ENCODE results near the gene TMC8. TPM values are rescaled to one million over a fixed set of nuclear protein-coding genes. Genes with fewer than 3 reads are reported as not detected.

The TMC8 gene
- total RNA-seq, 2 experiments from 2014 or later: 134 to 140 TPM

GRCh38 chr17:78120537-78120936 lies 10.0 kb upstream of the TMC8 start:
- H3K4me3 Mint-ChIP-seq: peak overlapping the region; percentile 23
- ChIA-PET POLR2A (interaction anchor here (1.2 to 1.5 kb wide), 2 partner anchors 9 to 20 kb away, joined by 3 to 4 read pairs; partner anchors contain the start of gene TMC8), CTCF (interaction anchor here (0.8 to 11.2 kb wide), 4 partner anchors 8 to 53 kb away, joined by 3 to 99 read pairs (median 11); partner anchors contain the start of gene TMC8)
- H3K4me1 Mint-ChIP-seq (ENCODE audit: low read depth): peaks cover 49% of the 10 kb centered on the region
- peaks cover 46% of the 10 kb centered on the region for H3K36me3 Mint-ChIP-seq
- intact Hi-C loops (cut with micrococcal nuclease): no loop called here
- no peak for DNase-seq
- peak overlapping the region; percentile 8 for H3K27ac Mint-ChIP-seq
- H3K9me3 Mint-ChIP-seq: no peaks in the 10 kb centered on the region
- H3K27me3 Mint-ChIP-seq: no peaks in the 10 kb centered on the region

- H3K4me3 Mint-ChIP-seq: peak overlapping the region; percentile 72
- no peaks in the 10 kb centered on the region for H3K27me3 Mint-ChIP-seq
- H3K9me3 Mint-ChIP-seq: no peaks in the 10 kb centered on the region
- ChIA-PET POLR2A (interaction anchor here (0.5 to 1.5 kb wide), 4 partner anchors 9 to 19 kb away, joined by 3 to 4 read pairs (median 3); partner anchors contain the start of gene TMC8), CTCF (interaction anchor here (0.8 to 11.2 kb wide), 4 partner anchors 8 to 52 kb away, joined by 3 to 99 read pairs (median 11); partner anchors contain the start of gene TMC8)
- DNase-seq: peak; percentile 75
- H3K4me1 Mint-ChIP-seq (ENCODE audit: low read depth): peaks cover 51% of the 10 kb centered on the region
- intact Hi-C loops (cut with micrococcal nuclease): loop anchor here (1.0 kb wide), 1 partner anchor 13 kb away; no protein-coding TSS in a partner anchor
- peak overlapping the region; percentile 77 for H3K27ac Mint-ChIP-seq
- peaks cover 49% of the 10 kb centered on the region for H3K36me3 Mint-ChIP-seq
These were observed 9.4 kb upstream of the TMC8 start for GRCh38 chr17:78120971-78121800.

GRCh38 chr17:78121801-78122215 lies 8.8 kb upstream of the TMC8 start:
- Mint-ChIP-seq H3K4me3 (peak overlapping the region; percentile 72), H3K27me3 (no peaks in the 10 kb centered on the region), H3K36me3 (peaks cover 52% of the 10 kb centered on the region), H3K27ac (peak overlapping the region; percentile 77), H3K9me3 (no peaks in the 10 kb centered on the region), H3K4me1 (ENCODE audit: low read depth) (peaks cover 52% of the 10 kb centered on the region)
- DNase-seq: no peak
- intact Hi-C loops (cut with micrococcal nuclease): loop anchor here (1.0 kb wide), 1 partner anchor 12 kb away; no protein-coding TSS in a partner anchor
- CTCF ChIA-PET: interaction anchor here (1.3 to 11.2 kb wide), 4 partner anchors 9 to 51 kb away, joined by 3 to 99 read pairs (median 11); partner anchors contain the start of gene TMC8
- POLR2A ChIA-PET: interaction anchor here (1.0 to 1.5 kb wide), 2 partner anchors 8 to 10 kb away, joined by 3 to 4 read pairs; partner anchors contain the start of gene TMC8

- no peaks in the 10 kb centered on the region for H3K9me3 Mint-ChIP-seq
- H3K27ac Mint-ChIP-seq: peak overlapping the region; percentile 77
- H3K27me3 Mint-ChIP-seq: no peaks in the 10 kb centered on the region
- peak overlapping the region; percentile 72 for H3K4me3 Mint-ChIP-seq
- H3K4me1 Mint-ChIP-seq (ENCODE audit: low read depth): peaks cover 56% of the 10 kb centered on the region
- ChIA-PET CTCF (interaction anchor here (1.3 to 11.2 kb wide), 3 partner anchors 8 to 13 kb away, joined by 3 to 99 read pairs (median 19); partner anchors contain the start of gene TMC8), POLR2A (interaction anchor here (0.8 to 1.0 kb wide), 2 partner anchors 8 to 10 kb away, joined by 3 read pairs; partner anchors contain the start of gene TMC8)
- DNase-seq: no peak
- intact Hi-C loops (cut with micrococcal nuclease): no loop called here
- H3K36me3 Mint-ChIP-seq: peaks cover 53% of the 10 kb centered on the region
These were observed 8.2 kb upstream of the TMC8 start for GRCh38 chr17:78122216-78122930.

GRCh38 chr17:78122931-78123249 lies 7.7 kb upstream of the TMC8 start:
- peak overlapping the region; percentile 72 for H3K4me3 Mint-ChIP-seq
- H3K9me3 Mint-ChIP-seq: no peaks in the 10 kb centered on the region
- ChIA-PET CTCF (interaction anchor here (1.3 to 11.2 kb wide), 3 partner anchors 8 to 13 kb away, joined by 3 to 99 read pairs (median 19); partner anchors contain the start of gene TMC8), POLR2A (interaction anchor here (0.8 kb wide), 1 partner anchor 8 kb away, joined by 3 read pairs; the partner anchor contains the start of gene TMC8)
- H3K36me3 Mint-ChIP-seq: peaks cover 57% of the 10 kb centered on the region
- no peak for DNase-seq
- no peaks in the 10 kb centered on the region for H3K27me3 Mint-ChIP-seq
- intact Hi-C loops (cut with micrococcal nuclease): no loop called here
- H3K27ac Mint-ChIP-seq: peak overlapping the region; percentile 9
- peaks cover 56% of the 10 kb centered on the region for H3K4me1 Mint-ChIP-seq (ENCODE audit: low read depth)

GRCh38 chr17:78123258-78123929 lies 7.2 kb upstream of the TMC8 start:
- Mint-ChIP-seq H3K27ac (peak overlapping the region; percentile 71), H3K9me3 (no peaks in the 10 kb centered on the region), H3K4me3 (peak overlapping the region; percentile 24), H3K4me1 (ENCODE audit: low read depth) (peaks cover 54% of the 10 kb centered on the region), H3K27me3 (no peaks in the 10 kb centered on the region), H3K36me3 (peaks cover 57% of the 10 kb centered on the region)
- CTCF ChIA-PET: interaction anchor here (1.4 to 11.2 kb wide), 2 partner anchors 12 to 56 kb away, joined by 4 to 99 read pairs; no protein-coding TSS in a partner anchor
- DNase-seq: no peak
- intact Hi-C loops (cut with micrococcal nuclease): no loop called here
- POLR2A ChIA-PET: interaction anchor here (0.7 to 0.8 kb wide), 2 partner anchors 7 to 53 kb away, joined by 3 read pairs; partner anchors contain the start of gene TMC8

GRCh38 chr17:78124081-78124835 lies 6.3 kb upstream of the TMC8 start:
- ChIA-PET POLR2A (interaction anchor here (0.7 to 1.6 kb wide), 5 partner anchors 10 to 292 kb away, joined by 3 to 7 read pairs (median 3); no protein-coding TSS in a partner anchor), CTCF (interaction anchor here (1.0 to 11.2 kb wide), 4 partner anchors 10 to 104 kb away, joined by 4 to 99 read pairs (median 6); no protein-coding TSS in a partner anchor)
- Mint-ChIP-seq H3K27ac (peak overlapping the region; percentile 71), H3K27me3 (no peaks in the 10 kb centered on the region), H3K9me3 (no peaks in the 10 kb centered on the region), H3K4me1 (ENCODE audit: low read depth) (peaks cover 59% of the 10 kb centered on the region), H3K4me3 (peak overlapping the region; percentile 24), H3K36me3 (peaks cover 57% of the 10 kb centered on the region)
- no peak for DNase-seq
- intact Hi-C loops (cut with micrococcal nuclease): no loop called here

GRCh38 chr17:78124836-78125137 lies 5.8 kb upstream of the TMC8 start:
- H3K4me1 Mint-ChIP-seq (ENCODE audit: low read depth): peaks cover 63% of the 10 kb centered on the region
- no peaks in the 10 kb centered on the region for H3K9me3 Mint-ChIP-seq
- peak overlapping the region; percentile 38 for H3K27ac Mint-ChIP-seq
- no peaks in the 10 kb centered on the region for H3K27me3 Mint-ChIP-seq
- peak overlapping the region; percentile 91 for H3K4me3 Mint-ChIP-seq
- peaks cover 57% of the 10 kb centered on the region for H3K36me3 Mint-ChIP-seq
- ChIA-PET CTCF (interaction anchor here (1.0 to 11.2 kb wide), 5 partner anchors 11 to 105 kb away, joined by 4 to 99 read pairs (median 7); no protein-coding TSS in a partner anchor), POLR2A (interaction anchor here (0.6 to 1.6 kb wide), 6 partner anchors 9 to 130 kb away, joined by 3 to 7 read pairs (median 4); partner anchors contain the start of gene SYNGR2)
- no peak for DNase-seq
- intact Hi-C loops (cut with micrococcal nuclease): no loop called here

GRCh38 chr17:78125138-78125913 lies 5.2 kb upstream of the TMC8 start:
- Mint-ChIP-seq H3K4me1 (ENCODE audit: low read depth) (peaks cover 67% of the 10 kb centered on the region), H3K9me3 (no peaks in the 10 kb centered on the region), H3K27ac (peak overlapping the region; percentile 38), H3K27me3 (no peaks in the 10 kb centered on the region), H3K36me3 (peaks cover 55% of the 10 kb centered on the region), H3K4me3 (peak overlapping the region; percentile 91)
- intact Hi-C loops (cut with micrococcal nuclease): no loop called here
- ChIA-PET POLR2A (interaction anchor here (0.6 to 1.7 kb wide), 8 partner anchors 9 to 129 kb away, joined by 3 to 7 read pairs (median 4); partner anchors contain the start of gene SYNGR2), CTCF (interaction anchor here (1.0 to 11.2 kb wide), 5 partner anchors 10 to 126 kb away, joined by 4 to 99 read pairs (median 7); no protein-coding TSS in a partner anchor)
- peak; percentile 54 for DNase-seq
